ENCODE measurements around the gene GBP3.

GRCh38 chr1:88983791-88984559 lies 38.7 kb downstream of the GBP3 start:
- TF ChIP-seq, protein P1, sequence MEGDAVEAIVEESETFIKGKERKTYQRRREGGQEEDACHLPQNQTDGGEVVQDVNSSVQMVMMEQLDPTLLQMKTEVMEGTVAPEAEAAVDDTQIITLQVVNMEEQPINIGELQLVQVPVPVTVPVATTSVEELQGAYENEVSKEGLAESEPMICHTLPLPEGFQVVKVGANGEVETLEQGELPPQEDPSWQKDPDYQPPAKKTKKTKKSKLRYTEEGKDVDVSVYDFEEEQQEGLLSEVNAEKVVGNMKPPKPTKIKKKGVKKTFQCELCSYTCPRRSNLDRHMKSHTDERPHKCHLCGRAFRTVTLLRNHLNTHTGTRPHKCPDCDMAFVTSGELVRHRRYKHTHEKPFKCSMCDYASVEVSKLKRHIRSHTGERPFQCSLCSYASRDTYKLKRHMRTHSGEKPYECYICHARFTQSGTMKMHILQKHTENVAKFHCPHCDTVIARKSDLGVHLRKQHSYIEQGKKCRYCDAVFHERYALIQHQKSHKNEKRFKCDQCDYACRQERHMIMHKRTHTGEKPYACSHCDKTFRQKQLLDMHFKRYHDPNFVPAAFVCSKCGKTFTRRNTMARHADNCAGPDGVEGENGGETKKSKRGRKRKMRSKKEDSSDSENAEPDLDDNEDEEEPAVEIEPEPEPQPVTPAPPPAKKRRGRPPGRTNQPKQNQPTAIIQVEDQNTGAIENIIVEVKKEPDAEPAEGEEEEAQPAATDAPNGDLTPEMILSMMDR (IDR thresholded peaks at IDR 0.05; ENCODE audit: low read depth, low read length, poor library complexity, severe bottlenecking), result peak; percentile 67
- no peak for TF ChIP-seq EZH2phosphoT487 (IDR thresholded peaks at IDR 0.05; ENCODE audit: borderline replicate concordance, low read length)
